Measurements from ENCODE around the gene PLPPR1. TPM values are rescaled to one million over a fixed set of nuclear protein-coding genes. Genes with fewer than 3 reads are reported as not detected.

The PLPPR1 gene
- total and polyA plus RNA-seq, 2 of the 13 experiments (the other 11 are each of a cell fraction or from before 2014, with no cell fraction given), result 16.0 to 84.7 TPM

GRCh38 chr9:101333926-101334702 lies 305.6 kb downstream of the PLPPR1 start:
- in situ Hi-C loops (cut with HindIII; ENCODE audit: extremely low pct_ligation_motif_present, low pct_unique_long_range_greater_than_20kb) (no loop called here), intact Hi-C loops (cut with micrococcal nuclease; ENCODE audit: unreplicated experiment) (loop anchor here (2.0 kb wide), 1 partner anchor 21 kb away; no protein-coding TSS in a partner anchor)
- H3K27me3 ChIP-seq (ENCODE audit: control insufficient read depth in 1 of 2, insufficient read depth in 2 of 2, low read length in 2 of 2), result no peaks in the 10 kb centered on the region
- H3K9me3 ChIP-seq (ENCODE audit: low read length), result no peaks in the 10 kb centered on the region
- 97% methylated on average over 25 of the region's 25 CpGs for WGBS (ENCODE audit: low lambda C conversion rate)
- no peak overlapping the region for H3K27ac ChIP-seq (ENCODE audit: extremely low read length, insufficient read depth, low read length)
- POLR2A ChIA-PET, result interaction anchor here (1.3 to 2.2 kb wide), 3 partner anchors 8 to 20 kb away, joined by 6 to 14 read pairs (median 7); no protein-coding TSS in a partner anchor
- CTCF ChIA-PET (ENCODE audit: low intra/inter-chr PET ratio, low total read pairs), result no interaction called here
- peaks cover 23% of the 10 kb centered on the region for H3K4me1 ChIP-seq (ENCODE audit: insufficient read depth, low read length)
- no peak overlapping the region for H2AFZ ChIP-seq (ENCODE audit: low read length)
- H3K4me3 ChIP-seq (replicated peaks in 1 of 3; ENCODE audit: insufficient read depth in 1 of 3, low read depth in 2 of 3, low read length in 3 of 3), result no peak overlapping the region
- TF ChIP-seq ZNF687 (CRISPR knock-in tag; IDR thresholded peaks at IDR 0.05) (peak; percentile 53), GFI1 (CRISPR knock-in tag; IDR thresholded peaks at IDR 0.05; ENCODE audit: borderline replicate concordance) (0 out of 2 replicates have a peak, but pooled peaks have one; percentile 46), ZSCAN21 (CRISPR knock-in tag; IDR thresholded peaks at IDR 0.05; ENCODE audit: borderline replicate concordance) (no peak)
- no peaks in the 10 kb centered on the region for H3K79me2 ChIP-seq (ENCODE audit: insufficient read depth, low read length)
- no peaks in the 10 kb centered on the region for H3K36me3 ChIP-seq (replicated peaks in 1 of 2; ENCODE audit: control insufficient read depth in 1 of 2, insufficient read depth in 2 of 2, low read length in 2 of 2)
- peak; percentile 49 for ATAC-seq
- no peak overlapping the region for H3K4me2 ChIP-seq (ENCODE audit: low read depth, low read length)
- FAIRE-seq, result no peak
- no peaks in the 10 kb centered on the region for H4K20me1 ChIP-seq (ENCODE audit: insufficient read depth, low read length)
- BruUV-seq (replicated peaks), result no TSS peak
- no peak overlapping the region for H3K9ac ChIP-seq (ENCODE audit: insufficient read depth, low read depth, low read length)
- no peak for DNase-seq (ENCODE audit: low spot score)
